Measurements from ENCODE around the gene BPIFB2.

BPIFB2 gene

GRCh38 chr20:33010674-33011449 is 3.4 kb downstream of the BPIFB2 start:
- CTCF ChIA-PET, result interaction anchor here (0.7 kb wide), 1 partner anchor 44 kb away, joined by 4 read pairs; no protein-coding TSS in a partner anchor
- no peak overlapping the region for H3K27ac ChIP-seq
- POLR2A ChIA-PET (ENCODE audit: low non-redundant PET), result no interaction called here
- TF ChIP-seq CTCF (conservative IDR thresholded peaks at IDR 0.05; ENCODE audit: low read depth), result no peak
- no peak for DNase-seq (ENCODE audit: low spot score)

- ChIA-PET CTCF (no interaction called here), POLR2A (ENCODE audit: low non-redundant PET) (no interaction called here)
- TF ChIP-seq CTCF (conservative IDR thresholded peaks at IDR 0.05; ENCODE audit: low read depth), result no peak
- no peak overlapping the region for H3K27ac ChIP-seq
- DNase-seq (ENCODE audit: low spot score), result no peak
Measured at GRCh38 chr20:33012327-33013189, 5.1 kb downstream of the BPIFB2 start.

- no peak for DNase-seq (ENCODE audit: low spot score)
- POLR2A ChIA-PET (ENCODE audit: low non-redundant PET), result no interaction called here
- TF ChIP-seq CTCF (conservative IDR thresholded peaks at IDR 0.05; ENCODE audit: low read depth), result no peak
- H3K27ac ChIP-seq, result no peak overlapping the region
- CTCF ChIA-PET, result interaction anchor here (0.7 kb wide), 1 partner anchor 447 kb away, joined by 5 read pairs; no protein-coding TSS in a partner anchor
Measured at GRCh38 chr20:33013701-33014326, 6.3 kb downstream of the BPIFB2 start.

GRCh38 chr20:33014336-33015113 is 7.0 kb downstream of the BPIFB2 start:
- ChIA-PET CTCF (interaction anchor here (0.6 to 1.2 kb wide), 3 partner anchors 13 to 821 kb away, joined by 3 to 4 read pairs (median 4); no protein-coding TSS in a partner anchor), POLR2A (ENCODE audit: low non-redundant PET) (no interaction called here)
- no peak overlapping the region for H3K27ac ChIP-seq
- no peak for DNase-seq (ENCODE audit: low spot score)
- no peak for TF ChIP-seq CTCF (conservative IDR thresholded peaks at IDR 0.05; ENCODE audit: low read depth)

- H3K27ac ChIP-seq, result no peak overlapping the region
- POLR2A ChIA-PET (ENCODE audit: low non-redundant PET), result no interaction called here
- no peak for DNase-seq (ENCODE audit: low spot score)
- no peak for TF ChIP-seq CTCF (conservative IDR thresholded peaks at IDR 0.05; ENCODE audit: low read depth)
- CTCF ChIA-PET, result interaction anchor here (0.7 to 1.2 kb wide), 2 partner anchors 12 to 821 kb away, joined by 4 read pairs; no protein-coding TSS in a partner anchor
Measured at GRCh38 chr20:33015114-33015484, 7.6 kb downstream of the BPIFB2 start.

Measured in RWPE1 (cell line).